Calu3 (cell line): Measurements from ENCODE around the gene OR2A14. TPM values are rescaled to one million over a fixed set of nuclear protein-coding genes. Genes with fewer than 3 reads are reported as not detected.

Source experiments
- Bru-seq: library from RNA; stranded (reverse); fragments of 400-500 nt; gene quantifications from one replicate; lab custom pipeline; 2021; lab: Mats Ljungman, UMichigan
- BruChase-seq, 2 experiments: library from RNA; stranded (reverse); fragments of 400-500 nt; gene quantifications; one replicate each; lab custom pipeline; 2021; lab: Mats Ljungman, UMichigan
- BruUV-seq: library from RNA; stranded (reverse); fragments of 400-500 nt; replicated peaks from 2 replicates; lab custom pipeline; 2021; lab: Mats Ljungman, UMichigan
- CTCF ChIA-PET: fragments of 300-600 bp; sonication (Branson Sonifier 250); formaldehyde crosslinking; loops from one replicate; lab custom pipeline; 2022; ENCODE audit warnings: antibody characterized with exemption; lab: Charles Lee
- DNase-seq: peaks from one replicate; pipeline ENCODE4 v3.0.0; 2022
- H3K27ac Mint-ChIP-seq: one replicate; pipeline ENCODE4 v1.8.0; 2022; ENCODE audit warnings: mixed read lengths; ENCODE audit not compliant: unreplicated experiment
- H3K27me3 Mint-ChIP-seq: one replicate; pipeline ENCODE4 v1.8.0; 2022; ENCODE audit warnings: mixed read lengths; ENCODE audit not compliant: unreplicated experiment
- H3K36me3 Mint-ChIP-seq: one replicate; pipeline ENCODE4 v1.8.0; 2022; ENCODE audit warnings: mild to moderate bottlenecking, moderate library complexity, mixed read lengths; ENCODE audit not compliant: insufficient read depth, unreplicated experiment
- H3K4me1 Mint-ChIP-seq: one replicate; pipeline ENCODE4 v1.8.0; 2022; ENCODE audit warnings: mild to moderate bottlenecking, low read depth, mixed read lengths; ENCODE audit not compliant: unreplicated experiment
- H3K4me3 Mint-ChIP-seq: one replicate; pipeline ENCODE4 v1.8.0; 2022; ENCODE audit warnings: mild to moderate bottlenecking, low read depth, moderate library complexity, mixed read lengths; ENCODE audit not compliant: unreplicated experiment
- H3K9me3 Mint-ChIP-seq: one replicate; pipeline ENCODE4 v1.8.0; 2022; ENCODE audit warnings: low read depth, mixed read lengths; ENCODE audit not compliant: unreplicated experiment
- intact Hi-C: fragments of 100-400 bp; cut with micrococcal nuclease; formaldehyde crosslinking; loops from one replicate; pipeline ENCODE4 v1.10.0; 2022; ENCODE audit not compliant: unreplicated experiment
- long read RNA-seq: library from polyadenylated mRNA; stranded (forward); transcript quantifications from one replicate; pipeline ENCODE4 v2.0.0, GENCODE V29; 2022
- total RNA-seq: library from RNA; stranded (reverse); gene quantifications from 2 replicates; pipeline ENCODE4 v1.2.3, GENCODE V29; 2022
- TF ChIP-seq, protein P1 (sequence below): fragments of 200-600 bp; IDR thresholded peaks from one replicate; pipeline ENCODE4 v1.8.0; 2022; ENCODE audit warnings: antibody characterized with exemption; ENCODE audit not compliant: unreplicated experiment

Gene OR2A14, protein sequence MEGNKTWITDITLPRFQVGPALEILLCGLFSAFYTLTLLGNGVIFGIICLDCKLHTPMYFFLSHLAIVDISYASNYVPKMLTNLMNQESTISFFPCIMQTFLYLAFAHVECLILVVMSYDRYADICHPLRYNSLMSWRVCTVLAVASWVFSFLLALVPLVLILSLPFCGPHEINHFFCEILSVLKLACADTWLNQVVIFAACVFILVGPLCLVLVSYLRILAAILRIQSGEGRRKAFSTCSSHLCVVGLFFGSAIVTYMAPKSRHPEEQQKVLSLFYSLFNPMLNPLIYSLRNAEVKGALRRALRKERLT
- total RNA-seq (not detected in 2 replicates), Bru-seq, nascent RNA (not detected), BruChase-seq, experiment 1, labeled RNA remaining after a 6-hour chase (not detected), BruChase-seq, experiment 2, labeled RNA remaining after a 2-hour chase (not detected)
- long read RNA-seq: 0 reads

DNA sequence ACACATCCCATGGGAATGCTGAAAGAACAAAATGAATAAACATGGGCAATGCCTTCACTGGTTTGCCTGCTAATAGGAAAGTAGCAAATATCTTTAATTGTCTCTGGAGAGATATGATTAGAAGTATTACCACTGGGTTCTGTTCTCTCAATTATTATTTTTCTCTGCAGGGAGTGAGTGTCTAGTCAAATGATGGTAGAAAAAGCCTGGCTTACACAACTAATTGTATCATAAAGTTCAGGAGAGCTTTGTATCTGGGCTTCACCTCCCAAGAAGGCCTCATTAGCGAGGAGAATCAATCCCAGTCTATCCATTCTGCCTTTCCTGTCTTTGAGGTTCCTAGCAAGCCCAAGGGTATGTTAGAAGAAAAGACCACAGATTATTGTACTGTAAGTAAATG is at the start of gene OR2A14:
OR2A14 (plus strand) TSS at position 301 of the 400 bp plus-strand sequence. CDS start 5,937 bp downstream, outside the sequence.
- Mint-ChIP-seq H3K4me3 (no peak within 1 kb of the TSS), H3K9me3 (peaks cover 2% of the 10 kb centered on the region), H3K4me1 (no peaks in the 10 kb centered on the region), H3K36me3 (no peaks in the 10 kb centered on the region), H3K27ac (no peak within 1 kb of the TSS), H3K27me3 (no peaks in the 10 kb centered on the region)
- intact Hi-C loops: no loop called here
- TF ChIP-seq, protein P1, sequence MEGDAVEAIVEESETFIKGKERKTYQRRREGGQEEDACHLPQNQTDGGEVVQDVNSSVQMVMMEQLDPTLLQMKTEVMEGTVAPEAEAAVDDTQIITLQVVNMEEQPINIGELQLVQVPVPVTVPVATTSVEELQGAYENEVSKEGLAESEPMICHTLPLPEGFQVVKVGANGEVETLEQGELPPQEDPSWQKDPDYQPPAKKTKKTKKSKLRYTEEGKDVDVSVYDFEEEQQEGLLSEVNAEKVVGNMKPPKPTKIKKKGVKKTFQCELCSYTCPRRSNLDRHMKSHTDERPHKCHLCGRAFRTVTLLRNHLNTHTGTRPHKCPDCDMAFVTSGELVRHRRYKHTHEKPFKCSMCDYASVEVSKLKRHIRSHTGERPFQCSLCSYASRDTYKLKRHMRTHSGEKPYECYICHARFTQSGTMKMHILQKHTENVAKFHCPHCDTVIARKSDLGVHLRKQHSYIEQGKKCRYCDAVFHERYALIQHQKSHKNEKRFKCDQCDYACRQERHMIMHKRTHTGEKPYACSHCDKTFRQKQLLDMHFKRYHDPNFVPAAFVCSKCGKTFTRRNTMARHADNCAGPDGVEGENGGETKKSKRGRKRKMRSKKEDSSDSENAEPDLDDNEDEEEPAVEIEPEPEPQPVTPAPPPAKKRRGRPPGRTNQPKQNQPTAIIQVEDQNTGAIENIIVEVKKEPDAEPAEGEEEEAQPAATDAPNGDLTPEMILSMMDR: no peak
- DNase-seq: no peak
- BruUV-seq: no TSS peak
- CTCF ChIA-PET: no interaction called here

DNA sequence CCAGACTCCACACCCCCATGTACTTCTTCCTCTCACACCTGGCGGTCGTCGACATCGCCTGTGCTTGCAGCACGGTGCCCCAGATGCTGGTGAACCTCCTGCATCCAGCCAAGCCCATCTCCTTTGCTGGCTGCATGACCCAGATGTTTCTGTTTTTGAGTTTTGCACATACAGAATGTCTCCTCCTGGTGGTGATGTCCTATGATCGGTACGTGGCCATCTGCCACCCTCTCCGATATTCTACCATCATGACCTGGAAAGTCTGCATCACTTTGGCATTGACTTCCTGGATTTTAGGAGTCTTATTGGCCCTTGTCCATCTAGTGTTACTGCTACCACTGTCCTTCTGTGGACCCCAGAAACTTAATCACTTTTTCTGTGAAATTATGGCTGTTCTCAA is 48.6 kb upstream of the OR2A14 start:
- H3K4me3 Mint-ChIP-seq: no peak overlapping the region
- DNase-seq: no peak
- no peak overlapping the region for H3K27ac Mint-ChIP-seq
- CTCF ChIA-PET: no interaction called here
- H3K36me3 Mint-ChIP-seq: no peaks in the 10 kb centered on the region
- TF ChIP-seq, protein P1: no peak
- no peaks in the 10 kb centered on the region for H3K27me3 Mint-ChIP-seq
- no TSS peak for BruUV-seq
- no peaks in the 10 kb centered on the region for H3K4me1 Mint-ChIP-seq
- intact Hi-C loops: no loop called here
- peaks cover 2% of the 10 kb centered on the region for H3K9me3 Mint-ChIP-seq

DNA sequence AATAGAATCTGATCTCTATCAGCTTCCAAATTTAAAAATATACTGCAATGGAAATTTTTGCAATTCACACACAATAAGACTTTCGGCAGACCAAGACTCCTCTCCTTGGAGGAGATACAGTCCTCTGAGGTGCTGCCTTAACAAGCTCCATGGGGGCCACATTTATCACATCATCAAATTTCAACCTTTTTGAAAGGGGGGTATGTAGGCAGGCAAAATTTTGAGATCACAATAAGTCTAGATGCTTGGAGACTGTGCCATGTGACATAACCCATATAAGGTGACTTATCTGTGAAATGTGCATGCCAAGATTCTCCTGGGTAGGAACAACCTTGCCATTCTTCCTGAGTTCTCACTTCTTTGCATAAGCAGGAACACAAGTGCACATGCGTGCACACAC is 37.0 kb upstream of the OR2A14 start, which contains the start of gene OR2A12:
OR2A12 (plus strand) TSS at position 301 of the 400 bp plus-strand sequence. CDS start 8,830 bp downstream, outside the sequence.
- TF ChIP-seq, protein P1: no peak
- intact Hi-C loops: no loop called here
- Mint-ChIP-seq H3K27ac (no peak within 1 kb of the TSS), H3K4me3 (no peak within 1 kb of the TSS), H3K36me3 (no peaks in the 10 kb centered on the region), H3K9me3 (peaks cover 3% of the 10 kb centered on the region), H3K27me3 (no peaks in the 10 kb centered on the region), H3K4me1 (no peaks in the 10 kb centered on the region)
- CTCF ChIA-PET: no interaction called here
- DNase-seq: no peak
- BruUV-seq: no TSS peak

DNA sequence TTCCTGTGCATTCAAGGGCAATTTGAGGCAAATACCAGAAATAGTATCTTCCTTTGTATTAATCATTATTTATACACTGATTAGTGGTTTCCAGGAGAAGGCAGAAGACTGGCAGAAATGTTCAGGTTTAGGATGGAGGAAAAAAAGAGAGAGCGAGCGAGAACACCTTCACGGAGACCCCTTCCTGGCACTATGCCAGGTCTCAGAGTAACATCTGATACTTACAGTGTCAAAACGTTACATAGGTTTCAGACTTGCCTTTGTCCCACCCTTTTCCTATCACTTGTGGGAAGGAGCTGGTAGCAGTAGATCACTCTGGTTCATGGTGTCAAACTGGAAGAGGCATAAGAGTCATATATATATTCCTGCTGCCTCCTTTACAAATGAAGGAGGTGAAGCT is 36.2 kb upstream of the OR2A14 start:
- H3K36me3 Mint-ChIP-seq: no peaks in the 10 kb centered on the region
- no peak for DNase-seq
- TF ChIP-seq, protein P1: no peak
- H3K4me3 Mint-ChIP-seq: no peak overlapping the region
- peaks cover 3% of the 10 kb centered on the region for H3K9me3 Mint-ChIP-seq
- no peak overlapping the region for H3K27ac Mint-ChIP-seq
- H3K4me1 Mint-ChIP-seq: no peaks in the 10 kb centered on the region
- no peaks in the 10 kb centered on the region for H3K27me3 Mint-ChIP-seq
- intact Hi-C loops: no loop called here
- BruUV-seq: no TSS peak
- CTCF ChIA-PET: no interaction called here
